Bronchial epithelial cell (primary cell): ENCODE results near the gene DCK. TPM values are rescaled to one million over a fixed set of nuclear protein-coding genes. Genes with fewer than 3 reads are reported as not detected.

ENCODE experiments used
- DNase-seq: peaks from one replicate; pipeline ENCODE4 v3.0.0-alpha.2; 2010; ENCODE audit warnings: low read depth
- FAIRE-seq: peaks from 2 replicates; lab custom pipeline; 2011; peaks lifted over from hg19 to GRCh38; lab: Jason Lieb, UNC
- H3K27me3 ChIP-seq: 2 replicates; pipeline ENCODE4 v1.5.1; 2011; ENCODE audit warnings: low read length; ENCODE audit not compliant: control insufficient read depth, insufficient read depth
- H3K36me3 ChIP-seq: 2 replicates; pipeline ENCODE4 v1.5.1; 2011; ENCODE audit warnings: low read length; ENCODE audit not compliant: control insufficient read depth, insufficient read depth
- H3K4me3 ChIP-seq: 2 replicates; pipeline ENCODE4 v1.5.1; 2011; ENCODE audit warnings: mild to moderate bottlenecking, low read depth, low read length, control low read depth
- CTCF ChIP-seq: IDR thresholded peaks from 2 replicates; pipeline ENCODE4 v1.5.1; 2011; ENCODE audit warnings: mild to moderate bottlenecking, moderate library complexity, low read length, control low read depth, inconsistent platforms; ENCODE audit not compliant: insufficient read depth, severe bottlenecking
- total RNA-seq: library from RNA; depleted of rRNA; stranded (reverse); fragments of >200 nt; gene quantifications from 2 replicates; pipeline ENCODE4 v1.2.1, GENCODE V29; 2014

The DCK gene
- total RNA-seq, 1 donor from 2014 or later: 16.1 TPM

GRCh38 chr4:70979445-70980008, 13.9 kb upstream of the DCK start:
- Histone ChIP-seq H3K4me3 (no peak overlapping the region), H3K27me3 (no peaks in the 10 kb centered on the region), H3K36me3 (no peaks in the 10 kb centered on the region)
- TF ChIP-seq CTCF: no peak
- FAIRE-seq (no peak), DNase-seq (no peak)

- no peak for DNase-seq
- no peak for TF ChIP-seq CTCF
- no peak for FAIRE-seq
- no peaks in the 10 kb centered on the region for H3K27me3 ChIP-seq
- no peak overlapping the region for H3K4me3 ChIP-seq
- no peaks in the 10 kb centered on the region for H3K36me3 ChIP-seq
These were observed 13.3 kb upstream of the DCK start for GRCh38 chr4:70980196-70980595.

- DNase-seq: no peak
- TF ChIP-seq CTCF: no peak
- Histone ChIP-seq H3K36me3 (no peaks in the 10 kb centered on the region), H3K4me3 (no peak overlapping the region), H3K27me3 (no peaks in the 10 kb centered on the region)
- no peak for FAIRE-seq
These were observed 9.3 kb upstream of the DCK start for GRCh38 chr4:70984106-70984505.

DNA sequence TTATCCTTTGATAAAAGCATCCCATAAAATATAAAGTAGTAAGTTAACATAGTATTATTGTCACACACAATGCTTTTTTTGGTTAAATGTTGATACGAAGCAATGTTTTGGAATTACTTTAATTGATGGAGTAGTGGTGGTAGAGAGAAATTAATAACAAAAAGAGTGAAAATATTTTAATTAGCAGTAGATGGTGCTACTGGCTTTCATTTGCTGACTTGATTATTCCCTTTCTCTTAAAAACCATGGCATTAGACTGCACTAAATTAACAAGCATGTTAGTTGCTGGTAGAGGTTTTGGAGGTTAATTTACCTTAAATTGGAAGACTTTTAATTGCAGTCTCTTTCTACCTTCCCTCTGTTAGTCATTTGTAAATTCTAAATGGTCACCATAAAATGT, 8.9 kb upstream of the DCK start:
- FAIRE-seq (no peak), DNase-seq (no peak)
- no peak for TF ChIP-seq CTCF
- H3K4me3 ChIP-seq: no peak overlapping the region
- H3K27me3 ChIP-seq: no peaks in the 10 kb centered on the region
- H3K36me3 ChIP-seq: no peaks in the 10 kb centered on the region

DNA sequence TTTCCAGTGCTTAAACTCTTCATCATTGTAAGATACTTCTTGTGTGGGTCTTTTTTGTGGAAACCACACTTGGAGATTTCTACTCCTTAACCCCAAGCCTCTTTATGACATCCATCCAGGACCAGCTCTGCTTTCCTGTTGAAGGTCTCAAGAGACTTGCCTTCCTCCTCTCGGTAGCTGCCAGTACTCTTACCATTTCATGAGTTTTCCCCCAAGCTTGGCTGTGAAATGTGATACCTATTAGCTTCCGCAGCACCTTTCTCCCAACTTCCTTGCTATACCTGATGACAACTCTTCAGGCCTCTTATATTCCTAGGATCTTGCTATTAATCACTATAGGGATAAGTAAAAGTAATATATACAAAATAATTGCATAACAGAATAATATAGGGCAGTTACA, 1.9 kb upstream of the DCK start:
- H3K36me3 ChIP-seq: no peaks in the 10 kb centered on the region
- no peaks in the 10 kb centered on the region for H3K27me3 ChIP-seq
- no peak overlapping the region for H3K4me3 ChIP-seq
- TF ChIP-seq CTCF: no peak
- no peak for FAIRE-seq
- no peak for DNase-seq

GRCh38 chr4:70992391-70992881, 1.0 kb upstream of the DCK start:
- no peak for TF ChIP-seq CTCF
- no peak for FAIRE-seq
- DNase-seq: peak; percentile 66
- H3K27me3 ChIP-seq: no peaks in the 10 kb centered on the region
- H3K4me3 ChIP-seq: peak overlapping the region; percentile 68
- H3K36me3 ChIP-seq: no peaks in the 10 kb centered on the region
